IMR-90 (cell line): ENCODE measurements around the gene AFDN. TPM values are rescaled to one million over a fixed set of nuclear protein-coding genes. Genes with fewer than 3 reads are reported as not detected.

Source experiments
- ATAC-seq: fragments of 200-7000 bp; cut with Tn5 transposase; 2 replicates; pipeline ENCODE4 v1.9.1; 2020; ENCODE audit warnings: low read depth, mild to moderate bottlenecking, moderate library complexity
- BruUV-seq: library from RNA; stranded (reverse); fragments of 400-500 nt; replicated peaks from 2 replicates; lab custom pipeline; 2021; lab: Mats Ljungman, UMichigan
- CTCF ChIA-PET: fragments of 300-600 bp; formaldehyde crosslinking; extraction: SDS; loops from one replicate; lab custom pipeline; 2021; ENCODE audit warnings: antibody characterized with exemption; lab: Yijun Ruan, JAX
- POLR2A ChIA-PET: fragments of 300-600 bp; sonication (Branson Sonifier 250); formaldehyde crosslinking; loops from one replicate; lab custom pipeline; 2022; ENCODE audit warnings: antibody characterized with exemption; ENCODE audit not compliant: unreplicated experiment; lab: Charles Lee
- DNase-seq: peaks from one replicate; pipeline ENCODE4 v3.0.0; 2013
- H2AFZ ChIP-seq: replicated peaks from 2 replicates; pipeline ENCODE3; 2013; ENCODE audit warnings: low read length, mild to moderate bottlenecking; ENCODE audit not compliant: poor library complexity
- H2AK5ac ChIP-seq: 2 replicates; pipeline ENCODE4 v1.6.1; 2013; ENCODE audit warnings: low read depth, low read length, inconsistent platforms
- H2AK9ac ChIP-seq: replicated peaks from 2 replicates; pipeline ENCODE3; 2013; ENCODE audit warnings: mild to moderate bottlenecking, low read depth, low read length, moderate library complexity; ENCODE audit not compliant: poor library complexity
- H2BK120ac ChIP-seq: 2 replicates; pipeline ENCODE4 v1.6.1; 2013; ENCODE audit warnings: low read depth, low read length, inconsistent platforms
- H2BK15ac ChIP-seq: 3 replicates; pipeline ENCODE4 v1.6.1; 2013; ENCODE audit warnings: low read depth, low read length, inconsistent platforms
- H2BK20ac ChIP-seq: 2 replicates; pipeline ENCODE4 v1.6.1; 2013; ENCODE audit warnings: low read depth, mild to moderate bottlenecking, inconsistent platforms, low read length, moderate library complexity
- H2BK5ac ChIP-seq: 2 replicates; pipeline ENCODE4 v1.6.1; 2013; ENCODE audit warnings: mild to moderate bottlenecking, low read depth, low read length, inconsistent platforms; ENCODE audit not compliant: poor library complexity, severe bottlenecking
- H3K14ac ChIP-seq: replicated peaks from 2 replicates; pipeline ENCODE4 v1.6.1; 2013; ENCODE audit warnings: low read depth, low read length, inconsistent platforms
- H3K18ac ChIP-seq: 2 replicates; pipeline ENCODE4 v1.6.1; 2013; ENCODE audit warnings: low read depth, low read length, control low read depth
- H3K23ac ChIP-seq: 2 replicates; pipeline ENCODE4 v1.6.1; 2013; ENCODE audit warnings: low read depth, low read length, inconsistent platforms
- H3K27ac ChIP-seq: 2 replicates; pipeline ENCODE4 v1.5.1; 2013; ENCODE audit warnings: mild to moderate bottlenecking, control low read depth, low read length; ENCODE audit not compliant: insufficient read depth
- H3K27me3 ChIP-seq: 2 replicates; pipeline ENCODE4 v1.6.1; 2013; ENCODE audit warnings: low read length; ENCODE audit not compliant: control insufficient read depth, insufficient read depth
- H3K36me3 ChIP-seq: 2 replicates; pipeline ENCODE4 v1.6.1; 2013; ENCODE audit warnings: low read length, mixed read lengths; ENCODE audit not compliant: control insufficient read depth, insufficient read depth
- H3K4ac ChIP-seq: 2 replicates; pipeline ENCODE4 v1.6.1; 2013; ENCODE audit warnings: low read depth, low read length, inconsistent platforms
- H3K4me1 ChIP-seq: 2 replicates; pipeline ENCODE4 v1.6.1; 2013; ENCODE audit warnings: low read length, mixed read lengths; ENCODE audit not compliant: control insufficient read depth, insufficient read depth
- H3K4me2 ChIP-seq: 2 replicates; pipeline ENCODE4 v1.6.1; 2013; ENCODE audit warnings: low read depth, mild to moderate bottlenecking, control low read depth, low read length, moderate library complexity
- H3K4me3 ChIP-seq: 2 replicates; pipeline ENCODE4 v1.5.1; 2013; ENCODE audit warnings: low read depth, mild to moderate bottlenecking, control low read depth, low read length, moderate library complexity; ENCODE audit not compliant: insufficient read depth
- H3K56ac ChIP-seq: 2 replicates; pipeline ENCODE4 v1.6.1; 2013; ENCODE audit warnings: low read length, inconsistent platforms; ENCODE audit not compliant: insufficient read depth; ENCODE audit errors: extremely low read depth
- H3K79me1 ChIP-seq, 2 experiments: 2 replicates each; pipeline ENCODE4 v1.6.1; 2013; ENCODE audit warnings: low read length in 2 of 2, inconsistent platforms in 1 of 2, low read depth in 1 of 2
- H3K9ac ChIP-seq: 2 replicates; pipeline ENCODE4 v1.6.1; 2013; ENCODE audit warnings: low read depth, low read length, control low read depth
- H3K9me1 ChIP-seq: 2 replicates; pipeline ENCODE4 v1.6.1; 2013; ENCODE audit warnings: low read length, inconsistent platforms; ENCODE audit not compliant: insufficient read depth
- H3K9me3 ChIP-seq: 2 replicates; pipeline ENCODE4 v1.6.1; 2013; ENCODE audit warnings: low read length; ENCODE audit not compliant: control insufficient read depth, insufficient read depth
- H4K20me1 ChIP-seq: 2 replicates; pipeline ENCODE4 v1.6.1; 2013; ENCODE audit warnings: low read length, inconsistent platforms; ENCODE audit not compliant: insufficient read depth
- H4K5ac ChIP-seq: 2 replicates; pipeline ENCODE4 v1.6.1; 2013; ENCODE audit warnings: mild to moderate bottlenecking, low read depth, low read length, control low read depth
- H4K8ac ChIP-seq, 2 experiments: 2 replicates each; pipeline ENCODE4 v1.6.1; 2013; ENCODE audit warnings: low read depth in 2 of 2, low read length in 2 of 2, control low read depth in 1 of 2, inconsistent platforms in 1 of 2
- H4K91ac ChIP-seq: 2 replicates; pipeline ENCODE4 v1.6.1; 2013; ENCODE audit warnings: low read depth, low read length, inconsistent platforms; ENCODE audit not compliant: insufficient read depth
- BHLHE40 ChIP-seq: fragments of 150-350 bp; IDR thresholded peaks from 2 replicates; pipeline ENCODE4 v1.6.1; 2016; ENCODE audit warnings: mild to moderate bottlenecking, low read depth, low read length
- CEBPB ChIP-seq: IDR thresholded peaks from 2 replicates; pipeline ENCODE4 v1.6.1; 2012; ENCODE audit warnings: low read depth, low read length, improper control_type of control experiment
- CHD1 ChIP-seq: IDR thresholded peaks from 2 replicates; pipeline ENCODE4 v1.6.1; 2012; ENCODE audit warnings: low read depth, low read length, improper control_type of control experiment
- ELK1 ChIP-seq: fragments of 150-350 bp; IDR thresholded peaks from 2 replicates; pipeline ENCODE4 v1.6.1; 2016; ENCODE audit warnings: low read depth, mild to moderate bottlenecking, low read length, moderate library complexity, borderline replicate concordance
- FOS ChIP-seq: fragments of 150-350 bp; IDR thresholded peaks from 2 replicates; pipeline ENCODE4 v1.6.1; 2016; ENCODE audit warnings: low read depth, low read length
- MAFK ChIP-seq: IDR thresholded peaks from 2 replicates; pipeline ENCODE4 v1.6.1; 2012; ENCODE audit warnings: low read depth, low read length, improper control_type of control experiment
- MAZ ChIP-seq: IDR thresholded peaks from 2 replicates; pipeline ENCODE4 v1.6.1; 2012; ENCODE audit warnings: low read depth, mild to moderate bottlenecking, low read length, improper control_type of control experiment, moderate library complexity, borderline replicate concordance
- MXI1 ChIP-seq: IDR thresholded peaks from 2 replicates; pipeline ENCODE4 v1.6.1; 2012; ENCODE audit warnings: low read depth, mild to moderate bottlenecking, low read length, moderate library complexity, borderline replicate concordance
- NFE2L2 ChIP-seq: fragments of 150-350 bp; IDR thresholded peaks from 2 replicates; pipeline ENCODE4 v1.6.1; 2016; ENCODE audit warnings: low read depth, mild to moderate bottlenecking, low read length
- POLR2A ChIP-seq: IDR thresholded peaks from 2 replicates; pipeline ENCODE4 v1.6.1; 2012; ENCODE audit warnings: mild to moderate bottlenecking, low read depth, low read length
- RAD21 ChIP-seq: IDR thresholded peaks from 2 replicates; pipeline ENCODE4 v1.6.1; 2012; ENCODE audit warnings: low read length, improper control_type of control experiment
- RCOR1 ChIP-seq: IDR thresholded peaks from 2 replicates; pipeline ENCODE4 v1.6.1; 2012; ENCODE audit warnings: mild to moderate bottlenecking, low read length, improper control_type of control experiment; ENCODE audit not compliant: insufficient replicate concordance
- RFX5 ChIP-seq: IDR thresholded peaks from 2 replicates; pipeline ENCODE4 v1.8.0; 2012; ENCODE audit warnings: low read depth, mild to moderate bottlenecking, low read length, moderate library complexity
- SMC3 ChIP-seq: fragments of 150-350 bp; IDR thresholded peaks from 2 replicates; pipeline ENCODE4 v1.6.1; 2016; ENCODE audit warnings: low read depth, mild to moderate bottlenecking, antibody characterized with exemption, low read length, moderate library complexity
- USF2 ChIP-seq: fragments of 150-350 bp; IDR thresholded peaks from 2 replicates; pipeline ENCODE4 v1.6.1; 2017; ENCODE audit warnings: mild to moderate bottlenecking, antibody characterized with exemption, low read length, low read depth
- WGBS, 2 experiments: methylation state at CpG; one replicate each; pipeline versions ENCODE4 v1.1.5 to v1.1.7; 2013; ENCODE audit warnings: missing lambda C conversion rate in 2 of 2; ENCODE audit not compliant: insufficient read length in 1 of 2; ENCODE audit errors: extremely low coverage in 2 of 2; 5-methylcytosine and 5-hydroxymethylcytosine counted together
- dilution Hi-C: fragments of 300-500 bp; cut with HindIII; formaldehyde crosslinking; loops from one replicate; pipeline ENCODE4 v1.14.3; 2018; ENCODE audit warnings: low sequenced_read_pairs; ENCODE audit not compliant: unreplicated experiment
- in situ Hi-C: fragments of 300-500 bp; cut with MboI; formaldehyde crosslinking; loops from 3 replicates; pipeline ENCODE4 v1.14.3; 2019; ENCODE audit warnings: low sequenced_read_pairs, inconsistent platforms, mixed read lengths
- intact Hi-C: fragments of 100-400 bp; cut with micrococcal nuclease; formaldehyde crosslinking; loops from 2 replicates; pipeline ENCODE4 v1.10.0; 2022
- polyA plus RNA-seq, 3 experiments: library from polyadenylated mRNA; depleted of rRNA; stranded (reverse); fragments of >200 nt; gene quantifications; 2 replicates each; pipeline ENCODE4 v1.2.3, GENCODE V29; 2012; ENCODE audit warnings: low replicate concordance in 1 of 3
- total RNA-seq: library from RNA; depleted of rRNA; stranded (reverse); fragments of >200 nt; gene quantifications from 2 replicates; pipeline ENCODE4 v1.2.3, GENCODE V29; 2012
- TF ChIP-seq, protein P1 (sequence below): conservative IDR thresholded peaks from 2 replicates; pipeline ENCODE4 v1.5.1; 2012; ENCODE audit warnings: mild to moderate bottlenecking, low read depth, low read length, improper control_type of control experiment

Gene AFDN
- total and polyA plus RNA-seq, 2 of the 4 experiments (the other 2 are of a cell fraction) = 11.6 to 20.8 TPM

DNA sequence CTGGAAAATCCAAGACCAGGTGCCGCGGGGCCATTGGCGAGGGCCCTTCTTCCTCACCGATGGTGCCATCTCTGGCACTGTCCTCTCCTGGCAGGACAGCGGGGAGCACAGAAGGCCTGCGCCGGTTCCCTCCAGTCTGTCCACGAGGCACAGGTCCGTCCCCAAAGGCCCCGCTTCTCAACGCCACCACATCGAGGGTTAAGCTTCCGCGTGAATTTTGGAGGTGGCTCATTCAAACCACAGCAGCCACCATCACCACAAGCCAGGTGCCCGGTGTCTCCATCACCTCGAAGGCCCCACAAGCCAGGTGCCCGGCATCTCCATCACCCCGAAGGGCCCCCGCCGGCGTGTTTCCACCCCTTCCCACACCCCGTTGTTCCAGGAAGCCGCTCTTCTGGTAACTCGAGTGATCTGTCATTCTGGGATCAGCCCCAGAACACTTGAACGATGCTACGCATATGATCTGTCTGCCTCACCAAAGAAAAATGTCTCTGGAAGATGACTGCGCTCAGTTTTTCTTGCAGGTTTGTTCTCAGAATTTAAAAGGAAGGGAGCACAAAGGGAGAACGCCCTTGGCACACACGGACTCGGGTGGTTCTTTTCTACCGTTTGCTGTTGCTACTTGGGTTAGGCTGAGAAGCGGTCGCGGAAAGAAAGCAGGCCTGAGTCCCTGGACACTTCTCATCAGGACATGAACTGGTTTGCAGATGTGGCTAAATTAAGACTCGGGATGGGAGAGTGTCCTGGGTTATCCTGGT lies 160.9 kb downstream of the AFDN start:
- DNase-seq (no peak), ATAC-seq (no peak)
- Histone ChIP-seq H3K4me1 (peaks cover 2% of the 10 kb centered on the region), H4K8ac (no peak overlapping the region), H3K27ac (no peak overlapping the region), H3K9me3 (no peaks in the 10 kb centered on the region; the same call in 1 of the 2 replicates), H3K9me1 (no peaks in the 10 kb centered on the region), H2AK5ac (no peak overlapping the region), H3K4ac (no peak overlapping the region), H3K9ac (no peak overlapping the region), H2BK5ac (no peak overlapping the region), H2BK120ac (no peak overlapping the region), H2AK9ac (no peak overlapping the region), H4K91ac (no peak overlapping the region), H3K79me1 (no peaks in the 10 kb centered on the region), H4K20me1 (no peaks in the 10 kb centered on the region), H3K14ac (no peak overlapping the region), H2AFZ (no peak overlapping the region), H3K27me3 (no peaks in the 10 kb centered on the region), H3K4me3 (no peak overlapping the region), H3K56ac (no peak overlapping the region), H4K5ac (no peak overlapping the region), H2BK20ac (no peak overlapping the region), H3K36me3 (no peaks in the 10 kb centered on the region), H3K23ac (no peak overlapping the region), H3K18ac (no peak overlapping the region), H2BK15ac (no peak overlapping the region), H3K4me2 (no peak overlapping the region)
- no TSS peak for BruUV-seq
- TF ChIP-seq MAFK = no peak
- TF ChIP-seq ELK1 = no peak
- no peak for TF ChIP-seq BHLHE40
- no peak for TF ChIP-seq RFX5
- no peak for TF ChIP-seq POLR2A
- no peak for TF ChIP-seq USF2
- TF ChIP-seq RCOR1 = no peak
- TF ChIP-seq SMC3 = no peak
- no peak for TF ChIP-seq RAD21
- TF ChIP-seq MAZ = no peak
- TF ChIP-seq CHD1 = no peak
- TF ChIP-seq FOS = no peak
- TF ChIP-seq NFE2L2 = no peak
- TF ChIP-seq, protein P1, sequence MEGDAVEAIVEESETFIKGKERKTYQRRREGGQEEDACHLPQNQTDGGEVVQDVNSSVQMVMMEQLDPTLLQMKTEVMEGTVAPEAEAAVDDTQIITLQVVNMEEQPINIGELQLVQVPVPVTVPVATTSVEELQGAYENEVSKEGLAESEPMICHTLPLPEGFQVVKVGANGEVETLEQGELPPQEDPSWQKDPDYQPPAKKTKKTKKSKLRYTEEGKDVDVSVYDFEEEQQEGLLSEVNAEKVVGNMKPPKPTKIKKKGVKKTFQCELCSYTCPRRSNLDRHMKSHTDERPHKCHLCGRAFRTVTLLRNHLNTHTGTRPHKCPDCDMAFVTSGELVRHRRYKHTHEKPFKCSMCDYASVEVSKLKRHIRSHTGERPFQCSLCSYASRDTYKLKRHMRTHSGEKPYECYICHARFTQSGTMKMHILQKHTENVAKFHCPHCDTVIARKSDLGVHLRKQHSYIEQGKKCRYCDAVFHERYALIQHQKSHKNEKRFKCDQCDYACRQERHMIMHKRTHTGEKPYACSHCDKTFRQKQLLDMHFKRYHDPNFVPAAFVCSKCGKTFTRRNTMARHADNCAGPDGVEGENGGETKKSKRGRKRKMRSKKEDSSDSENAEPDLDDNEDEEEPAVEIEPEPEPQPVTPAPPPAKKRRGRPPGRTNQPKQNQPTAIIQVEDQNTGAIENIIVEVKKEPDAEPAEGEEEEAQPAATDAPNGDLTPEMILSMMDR = no peak
- TF ChIP-seq CEBPB = no peak
- no peak for TF ChIP-seq MXI1
- POLR2A ChIA-PET = no interaction called here
- 88% methylated on average over 5 of the region's 35 CpGs; no CpG with 5 or more reads in 1 of the 2 experiments for WGBS, 2 experiments
- in situ Hi-C loops = no loop called here
- intact Hi-C loops = no loop called here
- dilution Hi-C loops = no loop called here
- CTCF ChIA-PET = no interaction called here
